Left ventricle myocardium inferior (tissue), 1 donor: ENCODE results near the gene SLC1A2. TPM values are rescaled to one million over a fixed set of nuclear protein-coding genes. Genes with fewer than 3 reads are reported as not detected.

Experiments
- DNase-seq: peaks from one replicate; pipeline ENCODE4 v3.0.0-alpha.2; 2020
- H3K27ac ChIP-seq: fragments of 200-600 bp; replicated peaks from 2 replicates; pipeline ENCODE4 v1.8.0; 2021
- H3K27me3 ChIP-seq: fragments of 200-600 bp; 2 replicates; pipeline ENCODE4 v1.8.0; 2021; ENCODE audit warnings: low read depth
- H3K36me3 ChIP-seq: fragments of 200-600 bp; 2 replicates; pipeline ENCODE4 v1.8.0; 2021
- H3K4me1 ChIP-seq: fragments of 200-600 bp; 2 replicates; pipeline ENCODE4 v1.8.0; 2021
- H3K4me3 ChIP-seq: fragments of 200-600 bp; 2 replicates; pipeline ENCODE4 v1.8.0; 2021; ENCODE audit warnings: mild to moderate bottlenecking, moderate library complexity
- H3K9me3 ChIP-seq: fragments of 200-600 bp; replicated peaks from 2 replicates; pipeline ENCODE4 v1.8.0; 2021
- CTCF ChIP-seq: fragments of 200-600 bp; IDR thresholded peaks from 2 replicates; pipeline ENCODE4 v1.8.0; 2021; ENCODE audit warnings: antibody characterized with exemption, mild to moderate bottlenecking, borderline replicate concordance
- intact Hi-C: fragments of 100-400 bp; cut with micrococcal nuclease; formaldehyde crosslinking; loops from one replicate; pipeline ENCODE4 v1.11.0; 2022
- total RNA-seq: library from RNA; stranded (reverse); fragmentation: NEBNext Ultra II Directional; extraction: Animal tissue kit (Norgen Biotek cat#: 25700); gene quantifications from one replicate; pipeline ENCODE4 v1.2.1, GENCODE V29; 2021
- donor health status: DM: no; HTN: yes; CAD: no; lungs with severe emphysema.

The SLC1A2 gene
- total RNA-seq, 1 donor from 2014 or later: 8.4 TPM

- H3K4me3 ChIP-seq: no peak overlapping the region
- intact Hi-C loops: no loop called here
- no peak for TF ChIP-seq CTCF
- H3K36me3 ChIP-seq: peaks cover 5% of the 10 kb centered on the region
- no peaks in the 10 kb centered on the region for H3K4me1 ChIP-seq
- H3K27ac ChIP-seq: no peak overlapping the region
- H3K9me3 ChIP-seq: peaks cover 13% of the 10 kb centered on the region
- no peak for DNase-seq
- H3K27me3 ChIP-seq: no peaks in the 10 kb centered on the region
These were observed 212.7 kb downstream of the SLC1A2 start for GRCh38 chr11:35206616-35207015.

GRCh38 chr11:35204614-35205013, 214.7 kb downstream of the SLC1A2 start:
- Histone ChIP-seq H3K4me1 (no peaks in the 10 kb centered on the region), H3K4me3 (no peak overlapping the region), H3K36me3 (peaks cover 9% of the 10 kb centered on the region), H3K9me3 (peaks cover 2% of the 10 kb centered on the region), H3K27me3 (no peaks in the 10 kb centered on the region), H3K27ac (no peak overlapping the region)
- TF ChIP-seq CTCF: no peak
- DNase-seq: no peak
- intact Hi-C loops: no loop called here

Other genes starting within 250 kb of the SLC1A2 start
- gene PAMR1, start 106.1 kb upstream of the SLC1A2 start, total RNA-seq: 12.9 TPM
- 0.88 TPM for gene FJX1, start 198.9 kb upstream of the SLC1A2 start, total RNA-seq
- 42.3 TPM for gene TRIM44, start 243.2 kb upstream of the SLC1A2 start, total RNA-seq